H9 (cell line): ENCODE results near the gene FAT1. TPM values are rescaled to one million over a fixed set of nuclear protein-coding genes. Genes with fewer than 3 reads are reported as not detected.

Experiments used
- DNase-seq: peaks from one replicate; pipeline ENCODE4 v3.0.0-alpha.2; 2017
- H2AFZ ChIP-seq: one replicate; pipeline ENCODE4 v1.6.1; 2013; ENCODE audit warnings: mild to moderate bottlenecking, low read length, control low read depth, moderate library complexity
- H2AK5ac ChIP-seq: 2 replicates; pipeline ENCODE4 v1.6.1; 2013; ENCODE audit warnings: low read length, control low read depth, mixed read lengths; ENCODE audit not compliant: insufficient read length
- H2BK120ac ChIP-seq: one replicate; pipeline ENCODE4 v1.6.1; 2013; ENCODE audit warnings: low read depth, mild to moderate bottlenecking, low read length, control low read depth, inconsistent platforms; ENCODE audit not compliant: poor library complexity, severe bottlenecking
- H2BK12ac ChIP-seq: 2 replicates; pipeline ENCODE4 v1.6.1; 2013; ENCODE audit warnings: low read length, control low read depth, mixed read lengths, low read depth; ENCODE audit not compliant: insufficient read length
- H2BK15ac ChIP-seq: 2 replicates; pipeline ENCODE4 v1.6.1; 2013; ENCODE audit warnings: low read depth, low read length, control low read depth
- H2BK20ac ChIP-seq: one replicate; pipeline ENCODE4 v1.6.1; 2013; ENCODE audit warnings: low read depth, mild to moderate bottlenecking, low read length, control low read depth, inconsistent platforms; ENCODE audit not compliant: poor library complexity, severe bottlenecking
- H2BK5ac ChIP-seq: 2 replicates; pipeline ENCODE4 v1.6.1; 2013; ENCODE audit warnings: low read length, control low read depth, mixed read lengths; ENCODE audit not compliant: insufficient read length
- H3K14ac ChIP-seq: 2 replicates; pipeline ENCODE4 v1.6.1; 2013; ENCODE audit warnings: low read length, control low read depth; ENCODE audit not compliant: insufficient read depth
- H3K18ac ChIP-seq: 2 replicates; pipeline ENCODE4 v1.6.1; 2013; ENCODE audit warnings: low read depth, mild to moderate bottlenecking, mixed read lengths, low read length, control low read depth; ENCODE audit not compliant: insufficient read length
- H3K23ac ChIP-seq: 2 replicates; pipeline ENCODE4 v1.6.1; 2013; ENCODE audit warnings: low read length, control low read depth, mixed read lengths, low read depth; ENCODE audit not compliant: insufficient read length
- H3K23me2 ChIP-seq: 2 replicates; pipeline ENCODE4 v1.6.1; 2013; ENCODE audit warnings: low read depth, mild to moderate bottlenecking, mixed read lengths, low read length, control low read depth; ENCODE audit not compliant: insufficient read length, poor library complexity, severe bottlenecking
- H3K27ac ChIP-seq: 2 replicates; pipeline ENCODE4 v1.5.1; 2013; ENCODE audit warnings: low read length, control low read depth, mixed read lengths, low read depth; ENCODE audit not compliant: insufficient read length
- H3K27me3 ChIP-seq: 2 replicates; pipeline ENCODE4 v1.6.1; 2013; ENCODE audit warnings: low read length, control low read depth, inconsistent platforms; ENCODE audit not compliant: insufficient read depth
- H3K4ac ChIP-seq: 2 replicates; pipeline ENCODE4 v1.6.1; 2013; ENCODE audit warnings: low read depth, mild to moderate bottlenecking, control low read depth, inconsistent platforms, low read length, moderate library complexity
- H3K4me1 ChIP-seq: 2 replicates; pipeline ENCODE4 v1.6.1; 2013; ENCODE audit warnings: low read length, control low read depth, inconsistent platforms; ENCODE audit not compliant: insufficient read depth
- H3K4me2 ChIP-seq: 2 replicates; pipeline ENCODE4 v1.6.1; 2013; ENCODE audit warnings: low read length, control low read depth, mixed read lengths; ENCODE audit not compliant: insufficient read length, insufficient read depth
- H3K56ac ChIP-seq: 2 replicates; pipeline ENCODE4 v1.6.1; 2013; ENCODE audit warnings: low read depth, mild to moderate bottlenecking, mixed read lengths, low read length, control low read depth; ENCODE audit not compliant: insufficient read length
- H3K79me1 ChIP-seq: 2 replicates; pipeline ENCODE4 v1.6.1; 2013; ENCODE audit warnings: low read depth, mild to moderate bottlenecking, moderate library complexity, low read length, control low read depth, inconsistent platforms; ENCODE audit not compliant: insufficient read depth, poor library complexity, severe bottlenecking
- H3K79me2 ChIP-seq: 2 replicates; pipeline ENCODE4 v1.6.1; 2013; ENCODE audit warnings: low read length, control low read depth, inconsistent platforms; ENCODE audit not compliant: insufficient read depth
- H3K9ac ChIP-seq: 2 replicates; pipeline ENCODE4 v1.6.1; 2013; ENCODE audit warnings: low read length, control low read depth, mixed read lengths; ENCODE audit not compliant: insufficient read length; ENCODE audit errors: extremely low read depth
- H3K9me3 ChIP-seq: one replicate; pipeline ENCODE4 v1.6.1; 2013; ENCODE audit warnings: low read depth, low read length, inconsistent platforms; ENCODE audit not compliant: control insufficient read depth
- H3T11ph ChIP-seq: one replicate; pipeline ENCODE4 v1.6.1; 2013; ENCODE audit warnings: mild to moderate bottlenecking, low read length, control low read depth, inconsistent platforms
- H4K20me1 ChIP-seq: one replicate; pipeline ENCODE4 v1.6.1; 2013; ENCODE audit not compliant: control insufficient read depth, insufficient read length, insufficient read depth
- H4K5ac ChIP-seq: 2 replicates; pipeline ENCODE4 v1.6.1; 2013; ENCODE audit warnings: low read depth, mild to moderate bottlenecking, mixed read lengths, low read length, control low read depth; ENCODE audit not compliant: insufficient read length
- H4K8ac ChIP-seq: replicated peaks from 2 replicates; pipeline ENCODE4 v1.6.1; 2013; ENCODE audit warnings: low read length, control low read depth, mixed read lengths, low read depth; ENCODE audit not compliant: insufficient read length
- H4K91ac ChIP-seq: 2 replicates; pipeline ENCODE4 v1.6.1; 2013; ENCODE audit warnings: low read depth, mild to moderate bottlenecking, moderate library complexity, mixed read lengths, low read length, control low read depth; ENCODE audit not compliant: insufficient read length
- H3K27ac Mint-ChIP-seq, 3 experiments: 2 replicates in 2 of 3; 3 replicates in 1 of 3; pipeline ENCODE4 v1.8.0; 2020 to 2021; ENCODE audit warnings: mixed read lengths in 3 of 3, mild to moderate bottlenecking in 1 of 3, moderate library complexity in 1 of 3
- H3K27me3 Mint-ChIP-seq: 2 replicates; pipeline ENCODE4 v1.8.0; 2021; ENCODE audit warnings: low read depth, mild to moderate bottlenecking, moderate library complexity, mixed read lengths
- H3K36me3 Mint-ChIP-seq, 3 experiments: 2 replicates in 2 of 3; 3 replicates in 1 of 3; pipeline ENCODE4 v1.8.0; 2020 to 2021; ENCODE audit warnings: low read depth in 3 of 3, mixed read lengths in 3 of 3; ENCODE audit not compliant: insufficient read depth in 1 of 3
- H3K4me1 Mint-ChIP-seq, 2 experiments: 2 replicates each; pipeline ENCODE4 v1.8.0; 2020; ENCODE audit warnings: mixed read lengths in 2 of 2
- H3K4me3 Mint-ChIP-seq, 2 experiments: 2 replicates in 1 of 2; 3 replicates in 1 of 2; pipeline ENCODE4 v1.8.0; 2020 to 2021; ENCODE audit warnings: mild to moderate bottlenecking in 2 of 2, mixed read lengths in 2 of 2, moderate library complexity in 1 of 2
- H3K9me3 Mint-ChIP-seq, 2 experiments: 2 replicates in 1 of 2; 3 replicates in 1 of 2; pipeline ENCODE4 v1.8.0; 2020; ENCODE audit warnings: mild to moderate bottlenecking in 2 of 2, mixed read lengths in 2 of 2, moderate library complexity in 1 of 2
- CTCF ChIP-seq: fragments of 200-600 bp; sonication (generic); conservative IDR thresholded peaks from 3 replicates; pipeline ENCODE4 v1.8.0; 2021; ENCODE audit warnings: antibody characterized with exemption, mild to moderate bottlenecking
- WGBS: extraction: QIAGEN DNeasy Blood & Tissue Kit; methylation state at CpG from one replicate; pipeline ENCODE4 v1.1.7; 2013; ENCODE audit warnings: missing lambda C conversion rate, low lambda C conversion rate, mixed read lengths; ENCODE audit not compliant: insufficient read length; ENCODE audit errors: extremely low coverage; 5-methylcytosine and 5-hydroxymethylcytosine counted together
- total RNA-seq: library from RNA; stranded (reverse); gene quantifications from 2 replicates; pipeline ENCODE4 v1.2.1, GENCODE V29; 2021

The FAT1 gene
- total RNA-seq, 1 experiment from 2014 or later, result 173 TPM

GRCh38 chr4:186563761-186564160 is 159.9 kb downstream of the FAT1 start:
- Histone ChIP-seq H3K27me3 (no peaks in the 10 kb centered on the region), H3K79me2 (no peaks in the 10 kb centered on the region), H2BK120ac (no peak overlapping the region), H4K5ac (no peak overlapping the region), H3K27ac (no peak overlapping the region), H3T11ph (no peak overlapping the region), H4K8ac (no peak overlapping the region), H3K79me1 (no peaks in the 10 kb centered on the region), H3K4ac (no peak overlapping the region), H3K9ac (no peak overlapping the region), H3K18ac (no peak overlapping the region), H2AFZ (no peak overlapping the region), H3K23me2 (no peaks in the 10 kb centered on the region), H2BK5ac (no peak overlapping the region), H3K4me1 (no peaks in the 10 kb centered on the region), H2BK15ac (no peak overlapping the region), H2AK5ac (no peak overlapping the region), H2BK12ac (no peak overlapping the region), H3K56ac (no peak overlapping the region), H4K20me1 (no peaks in the 10 kb centered on the region), H3K4me2 (no peak overlapping the region), H3K23ac (no peak overlapping the region), H2BK20ac (no peak overlapping the region), H3K14ac (no peak overlapping the region), H3K9me3 (no peaks in the 10 kb centered on the region), H4K91ac (no peak overlapping the region)
- TF ChIP-seq CTCF, result no peak
- Mint-ChIP-seq H3K4me1 (no peaks in the 10 kb centered on the region), H3K36me3 (no peaks in the 10 kb centered on the region), H3K27ac (no peak overlapping the region), H3K4me3 (no peak overlapping the region), H3K9me3 (no peaks in the 10 kb centered on the region; a peak in 1 of 5 replicates), H3K27me3 (0 out of 2 replicates have a peak, but pooled peaks cover 2% of the 10 kb centered on the region)
- no CpG with 5 or more reads among the region's 11 CpGs for WGBS
- DNase-seq, result no peak
